Hepatocyte (in vitro differentiated cells): ENCODE data around the gene KERA. TPM values are rescaled to one million over a fixed set of nuclear protein-coding genes. Genes with fewer than 3 reads are reported as not detected.

Experiments used
- DNase-seq: peaks from one replicate; pipeline ENCODE4 v3.0.0-alpha.2; 2016; ENCODE audit warnings: low spot score
- H2AFZ ChIP-seq: fragments of 200-600 bp; sonication (generic); 2 replicates; pipeline ENCODE4 v1.6.0; 2016; ENCODE audit warnings: antibody characterized with exemption, mild to moderate bottlenecking
- H3K27ac ChIP-seq: fragments of 200-600 bp; sonication (generic); 2 replicates; pipeline ENCODE4 v1.5.1; 2016; ENCODE audit warnings: mild to moderate bottlenecking
- H3K27me3 ChIP-seq: fragments of 200-600 bp; sonication (generic); 2 replicates; pipeline ENCODE4 v1.6.1; 2016
- H3K36me3 ChIP-seq: fragments of 200-600 bp; sonication (generic); replicated peaks from 2 replicates; pipeline ENCODE4 v1.5.1; 2016; ENCODE audit warnings: low read depth; ENCODE audit not compliant: insufficient read depth
- H3K4me1 ChIP-seq: fragments of 200-600 bp; sonication (generic); 2 replicates; pipeline ENCODE4 v1.5.1; 2016; ENCODE audit warnings: mild to moderate bottlenecking, moderate library complexity; ENCODE audit not compliant: insufficient read depth
- H3K4me2 ChIP-seq: fragments of 200-600 bp; sonication (generic); 2 replicates; pipeline ENCODE4 v1.6.0; 2016
- H3K4me3 ChIP-seq: fragments of 200-600 bp; sonication (generic); 2 replicates; pipeline ENCODE4 v1.5.1; 2016; ENCODE audit warnings: mild to moderate bottlenecking
- H3K79me2 ChIP-seq: fragments of 200-600 bp; sonication (generic); 2 replicates; pipeline ENCODE4 v1.6.0; 2017; ENCODE audit warnings: mild to moderate bottlenecking
- H3K9me2 ChIP-seq: fragments of 200-600 bp; sonication (generic); replicated peaks from 2 replicates; pipeline ENCODE4 v1.6.0; 2017; ENCODE audit warnings: mild to moderate bottlenecking; ENCODE audit not compliant: insufficient read depth
- H3K9me3 ChIP-seq: fragments of 200-600 bp; sonication (generic); 2 replicates; pipeline ENCODE4 v1.5.1; 2016; ENCODE audit warnings: low read depth, mild to moderate bottlenecking
- H4K20me1 ChIP-seq: fragments of 200-600 bp; sonication (generic); 2 replicates; pipeline ENCODE4 v1.6.0; 2016; ENCODE audit warnings: mild to moderate bottlenecking; ENCODE audit not compliant: insufficient read depth, poor library complexity, severe bottlenecking
- EZH2 ChIP-seq: fragments of 200-600 bp; sonication (generic); IDR thresholded peaks from 2 replicates; pipeline ENCODE4 v1.6.1; 2016; ENCODE audit warnings: antibody characterized with exemption, mild to moderate bottlenecking, borderline replicate concordance
- EZH2phosphoT487 ChIP-seq: fragments of 200-600 bp; sonication (generic); IDR thresholded peaks from one replicate; pipeline ENCODE4 v1.6.1; 2018; ENCODE audit warnings: antibody characterized with exemption, mild to moderate bottlenecking, low read depth, moderate library complexity; ENCODE audit not compliant: unreplicated experiment, severe bottlenecking
- WGBS: methylation state at CpG from one replicate; pipeline ENCODE4 v1.1.6; 2016; ENCODE audit warnings: low lambda C conversion rate; ENCODE audit errors: missing lambda C conversion rate; 5-methylcytosine and 5-hydroxymethylcytosine counted together
- polyA plus RNA-seq: library from polyadenylated mRNA; unstranded; fragments of >200 nt; fragmentation: Nextera tagmentation; extraction: Ambion mirVana; gene quantifications from 2 replicates; pipeline ENCODE4 v1.2.1, GENCODE V29; 2016
- total RNA-seq: library from RNA; depleted of rRNA; stranded (reverse); fragments of >200 nt; gene quantifications from 2 replicates; pipeline ENCODE4 v1.2.3, GENCODE V29; 2014
- TF ChIP-seq, protein P1 (sequence below): fragments of 200-600 bp; sonication (generic); IDR thresholded peaks from 2 replicates; pipeline ENCODE4 v1.5.1; 2016; ENCODE audit warnings: antibody characterized with exemption, mild to moderate bottlenecking; ENCODE audit not compliant: poor library complexity

The KERA gene
- total and polyA plus RNA-seq, 2 experiments from 2014 or later, result 0.10 to 0.97 TPM

- no peaks in the 10 kb centered on the region for H3K36me3 ChIP-seq
- no peaks in the 10 kb centered on the region for H3K9me3 ChIP-seq
- H3K79me2 ChIP-seq, result peaks cover 29% of the 10 kb centered on the region
- peaks cover 12% of the 10 kb centered on the region for H3K4me1 ChIP-seq
- H3K4me2 ChIP-seq, result peak overlapping the region; percentile 61
- peak overlapping the region; percentile 14 for H3K4me3 ChIP-seq
- no peaks in the 10 kb centered on the region for H3K9me2 ChIP-seq
- no peaks in the 10 kb centered on the region for H3K27me3 ChIP-seq
- TF ChIP-seq, protein P1, sequence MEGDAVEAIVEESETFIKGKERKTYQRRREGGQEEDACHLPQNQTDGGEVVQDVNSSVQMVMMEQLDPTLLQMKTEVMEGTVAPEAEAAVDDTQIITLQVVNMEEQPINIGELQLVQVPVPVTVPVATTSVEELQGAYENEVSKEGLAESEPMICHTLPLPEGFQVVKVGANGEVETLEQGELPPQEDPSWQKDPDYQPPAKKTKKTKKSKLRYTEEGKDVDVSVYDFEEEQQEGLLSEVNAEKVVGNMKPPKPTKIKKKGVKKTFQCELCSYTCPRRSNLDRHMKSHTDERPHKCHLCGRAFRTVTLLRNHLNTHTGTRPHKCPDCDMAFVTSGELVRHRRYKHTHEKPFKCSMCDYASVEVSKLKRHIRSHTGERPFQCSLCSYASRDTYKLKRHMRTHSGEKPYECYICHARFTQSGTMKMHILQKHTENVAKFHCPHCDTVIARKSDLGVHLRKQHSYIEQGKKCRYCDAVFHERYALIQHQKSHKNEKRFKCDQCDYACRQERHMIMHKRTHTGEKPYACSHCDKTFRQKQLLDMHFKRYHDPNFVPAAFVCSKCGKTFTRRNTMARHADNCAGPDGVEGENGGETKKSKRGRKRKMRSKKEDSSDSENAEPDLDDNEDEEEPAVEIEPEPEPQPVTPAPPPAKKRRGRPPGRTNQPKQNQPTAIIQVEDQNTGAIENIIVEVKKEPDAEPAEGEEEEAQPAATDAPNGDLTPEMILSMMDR, result no peak
- no peak for TF ChIP-seq EZH2phosphoT487
- no peak for TF ChIP-seq EZH2
- H2AFZ ChIP-seq, result no peak overlapping the region
- H3K27ac ChIP-seq, result peak overlapping the region; percentile 55
- WGBS, result 69% methylated on average over 1 of the region's 1 CpG
- DNase-seq, result no peak
- no peaks in the 10 kb centered on the region for H4K20me1 ChIP-seq
Observed at GRCh38 chr12:91104812-91105466, 47.1 kb upstream of the KERA start.

- H3K36me3 ChIP-seq, result no peaks in the 10 kb centered on the region
- H3K9me3 ChIP-seq, result no peaks in the 10 kb centered on the region
- no peak overlapping the region for H3K27ac ChIP-seq
- H4K20me1 ChIP-seq, result no peaks in the 10 kb centered on the region
- DNase-seq, result no peak
- WGBS, result 60% methylated on average over 1 of the region's 1 CpG
- H3K9me2 ChIP-seq, result no peaks in the 10 kb centered on the region
- H3K4me1 ChIP-seq, result peaks cover 22% of the 10 kb centered on the region
- no peaks in the 10 kb centered on the region for H3K27me3 ChIP-seq
- TF ChIP-seq, protein P1, result no peak
- TF ChIP-seq EZH2phosphoT487, result no peak
- TF ChIP-seq EZH2, result no peak
- no peak overlapping the region for H2AFZ ChIP-seq
- peaks cover 24% of the 10 kb centered on the region for H3K79me2 ChIP-seq
- no peak overlapping the region for H3K4me3 ChIP-seq
- H3K4me2 ChIP-seq, result peak overlapping the region; percentile 61
Observed at GRCh38 chr12:91103624-91104023, 45.8 kb upstream of the KERA start.

DNA sequence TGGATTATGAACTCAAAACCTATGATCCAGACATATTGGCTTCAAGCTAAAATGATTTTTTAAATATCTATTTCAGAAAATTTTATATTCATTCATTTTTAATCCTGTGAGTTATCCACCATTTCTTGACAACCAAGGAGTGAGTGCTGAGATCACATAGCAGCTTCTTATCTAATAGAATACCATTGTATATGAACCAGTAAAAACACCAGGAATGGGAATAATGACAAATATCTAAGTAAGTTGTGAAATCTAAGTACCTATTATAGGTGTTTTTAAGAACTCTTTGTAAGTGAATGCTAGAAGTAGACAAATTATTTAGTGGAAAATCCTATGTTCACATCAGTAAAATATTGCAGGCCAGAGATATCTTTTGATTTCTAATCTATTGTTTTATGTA is 45.3 kb upstream of the KERA start:
- Histone ChIP-seq H4K20me1 (no peaks in the 10 kb centered on the region), H3K27me3 (no peaks in the 10 kb centered on the region), H3K79me2 (peaks cover 24% of the 10 kb centered on the region), H3K4me1 (peaks cover 27% of the 10 kb centered on the region), H3K27ac (no peak overlapping the region), H3K4me2 (no peak overlapping the region), H3K9me2 (no peaks in the 10 kb centered on the region), H2AFZ (no peak overlapping the region), H3K4me3 (no peak overlapping the region), H3K36me3 (no peaks in the 10 kb centered on the region), H3K9me3 (no peaks in the 10 kb centered on the region)
- no peak for DNase-seq
- TF ChIP-seq EZH2 (no peak), EZH2phosphoT487 (no peak)
- TF ChIP-seq, protein P1, result no peak
